AG09309 (cell line): Measurements from ENCODE around the gene TBXAS1.

Experiments used
- DNase-seq: peaks from one replicate; pipeline ENCODE4 v3.0.0-alpha.2; 2010; ENCODE audit warnings: low read depth
- H3K4me3 ChIP-seq: 2 replicates; pipeline ENCODE4 v1.5.1; 2011; ENCODE audit warnings: mild to moderate bottlenecking, low read depth, low read length, moderate library complexity; ENCODE audit not compliant: control insufficient read depth
- TF ChIP-seq, protein P1 (sequence below): IDR thresholded peaks from 2 replicates; pipeline ENCODE4 v1.5.1; 2011; ENCODE audit warnings: mild to moderate bottlenecking, low read depth, low read length, inconsistent platforms; ENCODE audit not compliant: insufficient read depth, control insufficient read depth; ENCODE audit errors: missing control alignments

Gene TBXAS1

DNA sequence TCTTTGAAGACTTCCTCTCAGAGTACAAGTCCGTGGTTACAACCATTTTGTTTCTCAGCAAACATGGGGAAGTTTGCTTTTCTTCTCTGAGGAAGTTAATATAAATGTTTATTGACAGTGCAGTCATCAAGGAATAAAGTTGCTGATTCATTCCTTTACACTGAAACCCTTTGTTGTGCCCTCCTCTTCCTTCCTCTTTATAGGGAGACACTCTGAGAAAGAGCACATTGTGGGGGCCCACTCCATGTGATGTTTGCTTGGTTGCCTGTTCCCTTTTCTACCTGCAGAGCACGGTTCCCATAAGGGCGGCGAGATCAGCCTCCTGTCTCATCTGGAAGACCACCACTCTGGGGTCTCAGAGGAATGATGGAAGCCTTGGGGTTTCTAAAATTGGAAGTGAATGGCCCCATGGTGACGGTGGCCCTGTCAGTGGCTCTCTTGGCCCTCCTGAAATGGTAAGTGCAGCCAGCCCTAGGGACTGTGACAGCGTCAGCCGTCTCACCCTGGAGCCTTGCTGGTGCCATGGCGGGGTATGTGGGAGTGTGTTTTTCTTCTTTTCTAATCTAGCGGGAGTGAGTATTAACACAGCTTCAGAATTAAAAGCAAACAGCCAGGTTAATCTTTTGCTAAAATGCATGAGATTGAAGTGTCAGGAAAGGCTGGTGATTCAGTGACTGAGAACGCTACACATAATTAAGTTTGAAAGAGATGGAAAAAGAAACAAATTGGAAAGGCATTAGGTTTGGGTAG lies at the start of gene TBXAS1:
Gene TBXAS1 (plus strand): TSS at position 240 of the 750 bp plus-strand sequence. CDS start 127 bp downstream, at position 367.
- TF ChIP-seq, protein P1, sequence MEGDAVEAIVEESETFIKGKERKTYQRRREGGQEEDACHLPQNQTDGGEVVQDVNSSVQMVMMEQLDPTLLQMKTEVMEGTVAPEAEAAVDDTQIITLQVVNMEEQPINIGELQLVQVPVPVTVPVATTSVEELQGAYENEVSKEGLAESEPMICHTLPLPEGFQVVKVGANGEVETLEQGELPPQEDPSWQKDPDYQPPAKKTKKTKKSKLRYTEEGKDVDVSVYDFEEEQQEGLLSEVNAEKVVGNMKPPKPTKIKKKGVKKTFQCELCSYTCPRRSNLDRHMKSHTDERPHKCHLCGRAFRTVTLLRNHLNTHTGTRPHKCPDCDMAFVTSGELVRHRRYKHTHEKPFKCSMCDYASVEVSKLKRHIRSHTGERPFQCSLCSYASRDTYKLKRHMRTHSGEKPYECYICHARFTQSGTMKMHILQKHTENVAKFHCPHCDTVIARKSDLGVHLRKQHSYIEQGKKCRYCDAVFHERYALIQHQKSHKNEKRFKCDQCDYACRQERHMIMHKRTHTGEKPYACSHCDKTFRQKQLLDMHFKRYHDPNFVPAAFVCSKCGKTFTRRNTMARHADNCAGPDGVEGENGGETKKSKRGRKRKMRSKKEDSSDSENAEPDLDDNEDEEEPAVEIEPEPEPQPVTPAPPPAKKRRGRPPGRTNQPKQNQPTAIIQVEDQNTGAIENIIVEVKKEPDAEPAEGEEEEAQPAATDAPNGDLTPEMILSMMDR, result no peak
- no peak within 1 kb of the TSS for H3K4me3 ChIP-seq
- DNase-seq, result no peak

DNA sequence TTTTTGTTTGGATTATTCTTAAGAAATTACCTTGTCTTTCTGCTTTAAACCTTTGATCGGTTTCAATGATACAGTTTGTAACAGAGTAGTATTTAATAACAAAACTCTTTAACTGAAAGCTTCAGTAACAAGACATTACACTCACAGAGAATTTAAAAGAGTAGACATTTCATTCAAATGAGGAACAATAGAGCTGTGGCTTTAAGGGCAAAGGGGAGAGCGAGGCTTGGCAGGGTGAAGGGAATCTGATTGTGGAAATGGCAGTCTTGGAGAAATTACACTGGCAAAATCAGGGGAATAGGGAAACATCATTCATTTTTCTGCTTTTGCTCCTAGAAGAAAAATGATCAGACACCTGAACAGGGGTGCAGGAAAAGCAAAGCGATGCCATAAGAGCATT lies 46.1 kb upstream of the TBXAS1 start:
- H3K4me3 ChIP-seq, result no peak overlapping the region
- no peak for DNase-seq
- TF ChIP-seq, protein P1, result no peak

DNA sequence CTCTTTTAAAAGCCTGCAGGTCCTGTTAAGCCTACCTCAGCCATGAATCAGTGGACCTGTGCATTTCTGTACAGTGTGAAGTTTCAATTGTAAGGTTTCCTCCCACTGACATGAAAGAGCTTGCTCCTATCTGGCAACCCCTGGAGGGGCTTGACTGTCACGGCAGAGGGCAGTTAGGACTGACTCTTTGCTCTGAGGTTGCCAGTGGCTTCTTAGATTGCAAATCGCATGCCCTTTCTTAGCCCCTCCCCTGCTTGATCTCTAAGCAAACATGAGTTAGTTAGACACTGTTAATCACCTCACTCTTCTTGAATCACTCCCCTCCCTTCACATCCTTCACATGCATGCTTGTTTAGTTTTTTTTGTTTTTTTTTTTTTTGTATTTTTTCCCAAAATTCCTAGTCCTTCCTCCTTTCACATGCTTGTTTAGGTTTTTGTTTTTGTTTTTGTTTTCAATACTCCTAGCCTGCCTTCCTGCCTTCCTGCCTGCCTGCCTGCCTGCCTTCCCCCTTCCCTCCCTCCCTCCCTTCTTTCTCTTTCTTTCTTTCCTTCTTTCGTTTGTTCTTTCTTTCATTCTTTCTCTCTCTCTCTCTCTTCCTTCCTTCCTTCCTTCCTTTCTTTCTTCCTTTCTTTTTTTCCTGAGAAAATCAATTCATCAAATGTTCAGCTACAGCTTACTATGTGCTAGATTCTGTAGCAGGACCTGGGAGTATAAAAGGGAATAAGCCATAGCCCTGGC lies 45.2 kb upstream of the TBXAS1 start:
- no peak overlapping the region for H3K4me3 ChIP-seq
- TF ChIP-seq, protein P1, result no peak
- DNase-seq, result no peak

DNA sequence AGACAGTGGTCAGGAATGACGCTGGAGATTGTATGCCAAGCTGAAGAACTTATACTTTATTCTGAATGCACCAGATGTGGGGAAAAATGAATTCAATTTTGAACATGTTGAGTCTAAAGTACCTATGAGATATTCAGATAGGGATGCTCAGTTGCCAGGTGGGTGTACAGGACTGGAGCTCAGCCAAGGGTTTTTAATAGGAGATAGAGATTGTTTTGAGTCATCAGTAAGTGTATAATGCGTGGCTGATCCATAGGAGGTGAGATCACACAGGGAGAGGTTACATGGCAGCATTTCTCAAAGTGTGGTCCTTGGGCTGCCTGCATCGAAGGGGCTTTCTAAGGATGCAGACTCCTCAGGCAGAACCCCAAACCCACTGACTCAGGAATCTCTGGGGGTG lies 44.4 kb upstream of the TBXAS1 start:
- TF ChIP-seq, protein P1, result no peak
- H3K4me3 ChIP-seq, result no peak overlapping the region
- no peak for DNase-seq

DNA sequence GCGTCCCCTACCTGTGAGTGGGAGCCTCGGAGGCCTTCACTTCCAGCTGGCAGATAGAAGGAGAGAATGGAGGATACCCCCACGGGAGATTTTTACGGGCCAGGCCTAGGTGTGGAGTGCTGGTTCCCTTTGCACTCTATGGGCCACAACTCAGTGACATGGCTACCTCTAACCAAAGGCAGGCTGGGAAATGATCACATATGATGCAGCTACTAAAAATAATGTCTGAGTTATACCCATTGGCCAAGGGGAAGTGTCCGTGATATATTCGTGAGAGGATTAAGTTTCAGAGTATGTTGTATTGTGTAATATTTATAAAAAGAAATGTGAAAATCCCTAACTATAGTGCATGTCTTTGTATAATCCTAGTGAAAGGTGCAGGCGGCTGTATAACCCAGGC lies 37.7 kb upstream of the TBXAS1 start:
- TF ChIP-seq, protein P1, result no peak
- H3K4me3 ChIP-seq, result no peak overlapping the region
- DNase-seq, result no peak

DNA sequence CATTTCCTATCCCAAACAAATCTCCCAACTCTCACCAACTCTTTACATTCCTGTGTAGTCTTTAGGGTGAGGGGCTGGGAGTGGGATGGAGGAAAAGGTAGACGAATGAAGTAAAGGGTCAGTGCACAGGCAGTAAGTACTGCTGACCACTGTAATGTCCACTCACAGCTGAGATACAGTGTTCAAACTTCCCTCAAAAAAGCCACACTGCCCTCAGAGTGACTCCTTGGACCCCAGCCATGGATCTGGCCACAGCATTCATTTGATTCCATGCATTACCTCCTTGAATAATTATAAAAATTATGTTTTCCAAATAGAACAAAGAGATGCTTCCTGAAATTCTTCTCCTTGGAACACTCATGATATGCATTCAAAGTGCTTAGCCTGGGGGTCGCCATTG lies 31.5 kb upstream of the TBXAS1 start:
- no peak overlapping the region for H3K4me3 ChIP-seq

More for the DNA sequence above, 31.5 kb upstream of the TBXAS1 start:
- DNase-seq, result no peak
- TF ChIP-seq, protein P1, result no peak
